Measurements from ENCODE around the gene SLC2A6.

- TF ChIP-seq, protein P1, sequence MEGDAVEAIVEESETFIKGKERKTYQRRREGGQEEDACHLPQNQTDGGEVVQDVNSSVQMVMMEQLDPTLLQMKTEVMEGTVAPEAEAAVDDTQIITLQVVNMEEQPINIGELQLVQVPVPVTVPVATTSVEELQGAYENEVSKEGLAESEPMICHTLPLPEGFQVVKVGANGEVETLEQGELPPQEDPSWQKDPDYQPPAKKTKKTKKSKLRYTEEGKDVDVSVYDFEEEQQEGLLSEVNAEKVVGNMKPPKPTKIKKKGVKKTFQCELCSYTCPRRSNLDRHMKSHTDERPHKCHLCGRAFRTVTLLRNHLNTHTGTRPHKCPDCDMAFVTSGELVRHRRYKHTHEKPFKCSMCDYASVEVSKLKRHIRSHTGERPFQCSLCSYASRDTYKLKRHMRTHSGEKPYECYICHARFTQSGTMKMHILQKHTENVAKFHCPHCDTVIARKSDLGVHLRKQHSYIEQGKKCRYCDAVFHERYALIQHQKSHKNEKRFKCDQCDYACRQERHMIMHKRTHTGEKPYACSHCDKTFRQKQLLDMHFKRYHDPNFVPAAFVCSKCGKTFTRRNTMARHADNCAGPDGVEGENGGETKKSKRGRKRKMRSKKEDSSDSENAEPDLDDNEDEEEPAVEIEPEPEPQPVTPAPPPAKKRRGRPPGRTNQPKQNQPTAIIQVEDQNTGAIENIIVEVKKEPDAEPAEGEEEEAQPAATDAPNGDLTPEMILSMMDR (IDR thresholded peaks at IDR 0.05; ENCODE audit: low read depth, low read length): no peak
- TF ChIP-seq POLR2A (IDR thresholded peaks at IDR 0.05; ENCODE audit: extremely low read depth, insufficient read length) (no peak), MAX (IDR thresholded peaks at IDR 0.05; ENCODE audit: low read depth, low read length) (no peak)
Measured at GRCh38 chr9:133457233-133457632, 21.7 kb downstream of the SLC2A6 start.
